ENCODE results near the gene GPLD1.

DNA sequence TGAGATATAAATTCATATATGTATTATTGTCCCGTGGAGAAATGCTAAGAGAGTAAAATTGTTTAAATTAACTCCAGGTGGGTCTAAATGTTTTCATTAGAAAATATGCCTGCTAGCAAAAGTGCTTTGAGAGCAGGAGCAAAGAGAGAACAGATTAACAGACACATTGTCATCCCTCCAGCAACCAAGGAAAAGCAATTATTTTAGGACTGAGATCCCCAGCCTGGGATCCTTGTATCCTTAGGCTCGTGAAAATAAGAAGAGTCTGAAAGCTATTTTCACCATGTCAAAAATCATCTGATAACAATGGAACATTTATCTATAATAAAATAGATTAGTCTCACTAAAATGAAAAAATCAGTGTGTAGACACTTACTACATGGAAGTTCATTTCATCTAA, 98.2 kb downstream of the GPLD1 start:
- TF ChIP-seq, protein P1, sequence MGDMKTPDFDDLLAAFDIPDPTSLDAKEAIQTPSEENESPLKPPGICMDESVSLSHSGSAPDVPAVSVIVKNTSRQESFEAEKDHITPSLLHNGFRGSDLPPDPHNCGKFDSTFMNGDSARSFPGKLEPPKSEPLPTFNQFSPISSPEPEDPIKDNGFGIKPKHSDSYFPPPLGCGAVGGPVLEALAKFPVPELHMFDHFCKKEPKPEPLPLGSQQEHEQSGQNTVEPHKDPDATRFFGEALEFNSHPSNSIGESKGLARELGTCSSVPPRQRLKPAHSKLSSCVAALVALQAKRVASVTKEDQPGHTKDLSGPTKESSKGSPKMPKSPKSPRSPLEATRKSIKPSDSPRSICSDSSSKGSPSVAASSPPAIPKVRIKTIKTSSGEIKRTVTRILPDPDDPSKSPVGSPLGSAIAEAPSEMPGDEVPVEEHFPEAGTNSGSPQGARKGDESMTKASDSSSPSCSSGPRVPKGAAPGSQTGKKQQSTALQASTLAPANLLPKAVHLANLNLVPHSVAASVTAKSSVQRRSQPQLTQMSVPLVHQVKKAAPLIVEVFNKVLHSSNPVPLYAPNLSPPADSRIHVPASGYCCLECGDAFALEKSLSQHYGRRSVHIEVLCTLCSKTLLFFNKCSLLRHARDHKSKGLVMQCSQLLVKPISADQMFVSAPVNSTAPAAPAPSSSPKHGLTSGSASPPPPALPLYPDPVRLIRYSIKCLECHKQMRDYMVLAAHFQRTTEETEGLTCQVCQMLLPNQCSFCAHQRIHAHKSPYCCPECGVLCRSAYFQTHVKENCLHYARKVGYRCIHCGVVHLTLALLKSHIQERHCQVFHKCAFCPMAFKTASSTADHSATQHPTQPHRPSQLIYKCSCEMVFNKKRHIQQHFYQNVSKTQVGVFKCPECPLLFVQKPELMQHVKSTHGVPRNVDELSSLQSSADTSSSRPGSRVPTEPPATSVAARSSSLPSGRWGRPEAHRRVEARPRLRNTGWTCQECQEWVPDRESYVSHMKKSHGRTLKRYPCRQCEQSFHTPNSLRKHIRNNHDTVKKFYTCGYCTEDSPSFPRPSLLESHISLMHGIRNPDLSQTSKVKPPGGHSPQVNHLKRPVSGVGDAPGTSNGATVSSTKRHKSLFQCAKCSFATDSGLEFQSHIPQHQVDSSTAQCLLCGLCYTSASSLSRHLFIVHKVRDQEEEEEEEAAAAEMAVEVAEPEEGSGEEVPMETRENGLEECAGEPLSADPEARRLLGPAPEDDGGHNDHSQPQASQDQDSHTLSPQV (IDR thresholded peaks at IDR 0.05) = no peak
- TF ChIP-seq, protein P2, sequence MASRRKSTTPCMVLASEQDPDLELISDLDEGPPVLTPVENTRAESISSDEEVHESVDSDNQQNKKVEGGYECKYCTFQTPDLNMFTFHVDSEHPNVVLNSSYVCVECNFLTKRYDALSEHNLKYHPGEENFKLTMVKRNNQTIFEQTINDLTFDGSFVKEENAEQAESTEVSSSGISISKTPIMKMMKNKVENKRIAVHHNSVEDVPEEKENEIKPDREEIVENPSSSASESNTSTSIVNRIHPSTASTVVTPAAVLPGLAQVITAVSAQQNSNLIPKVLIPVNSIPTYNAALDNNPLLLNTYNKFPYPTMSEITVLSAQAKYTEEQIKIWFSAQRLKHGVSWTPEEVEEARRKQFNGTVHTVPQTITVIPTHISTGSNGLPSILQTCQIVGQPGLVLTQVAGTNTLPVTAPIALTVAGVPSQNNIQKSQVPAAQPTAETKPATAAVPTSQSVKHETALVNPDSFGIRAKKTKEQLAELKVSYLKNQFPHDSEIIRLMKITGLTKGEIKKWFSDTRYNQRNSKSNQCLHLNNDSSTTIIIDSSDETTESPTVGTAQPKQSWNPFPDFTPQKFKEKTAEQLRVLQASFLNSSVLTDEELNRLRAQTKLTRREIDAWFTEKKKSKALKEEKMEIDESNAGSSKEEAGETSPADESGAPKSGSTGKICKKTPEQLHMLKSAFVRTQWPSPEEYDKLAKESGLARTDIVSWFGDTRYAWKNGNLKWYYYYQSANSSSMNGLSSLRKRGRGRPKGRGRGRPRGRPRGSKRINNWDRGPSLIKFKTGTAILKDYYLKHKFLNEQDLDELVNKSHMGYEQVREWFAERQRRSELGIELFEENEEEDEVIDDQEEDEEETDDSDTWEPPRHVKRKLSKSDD (conservative IDR thresholded peaks at IDR 0.05; ENCODE audit: low read length) = no peak
- TF ChIP-seq CREB1 (IDR thresholded peaks at IDR 0.05) (no peak), CREB1 (CRISPR knock-in tag; IDR thresholded peaks at IDR 0.05) (no peak), JUN (IDR thresholded peaks at IDR 0.05; ENCODE audit: borderline replicate concordance, low read depth, low read length) (no peak), JUN (CRISPR knock-in tag; IDR thresholded peaks at IDR 0.05; ENCODE audit: borderline replicate concordance) (no peak), CEBPB (tag; IDR thresholded peaks at IDR 0.05) (no peak), CBX2 (IDR thresholded peaks at IDR 0.05; ENCODE audit: insufficient read depth, low read length, poor library complexity, severe bottlenecking) (no peak), ZNF431 (CRISPR knock-in tag; IDR thresholded peaks at IDR 0.05) (no peak), KDM5B (IDR thresholded peaks at IDR 0.05; ENCODE audit: insufficient replicate concordance, low read depth, low read length) (no peak), COPS2 (conservative IDR thresholded peaks at IDR 0.05) (no peak), ZNF57 (CRISPR knock-in tag; IDR thresholded peaks at IDR 0.05) (no peak), SRSF3 (IDR thresholded peaks at IDR 0.05; ENCODE audit: insufficient read depth, low read length) (no peak), TBP (optimal IDR thresholded peaks at IDR 0.05; ENCODE audit: low read depth, low read length) (no peak)
- TF ChIP-seq, protein P3, sequence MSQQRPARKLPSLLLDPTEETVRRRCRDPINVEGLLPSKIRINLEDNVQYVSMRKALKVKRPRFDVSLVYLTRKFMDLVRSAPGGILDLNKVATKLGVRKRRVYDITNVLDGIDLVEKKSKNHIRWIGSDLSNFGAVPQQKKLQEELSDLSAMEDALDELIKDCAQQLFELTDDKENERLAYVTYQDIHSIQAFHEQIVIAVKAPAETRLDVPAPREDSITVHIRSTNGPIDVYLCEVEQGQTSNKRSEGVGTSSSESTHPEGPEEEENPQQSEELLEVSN (IDR thresholded peaks at IDR 0.05; ENCODE audit: borderline replicate concordance in 1 of 2, extremely low read depth in 1 of 2, insufficient read depth in 1 of 2, insufficient read length in 1 of 2, low read depth in 1 of 2, low read length in 1 of 2, poor library complexity in 1 of 2, severe bottlenecking in 1 of 2) = no peak
- TF ChIP-seq, protein P4, sequence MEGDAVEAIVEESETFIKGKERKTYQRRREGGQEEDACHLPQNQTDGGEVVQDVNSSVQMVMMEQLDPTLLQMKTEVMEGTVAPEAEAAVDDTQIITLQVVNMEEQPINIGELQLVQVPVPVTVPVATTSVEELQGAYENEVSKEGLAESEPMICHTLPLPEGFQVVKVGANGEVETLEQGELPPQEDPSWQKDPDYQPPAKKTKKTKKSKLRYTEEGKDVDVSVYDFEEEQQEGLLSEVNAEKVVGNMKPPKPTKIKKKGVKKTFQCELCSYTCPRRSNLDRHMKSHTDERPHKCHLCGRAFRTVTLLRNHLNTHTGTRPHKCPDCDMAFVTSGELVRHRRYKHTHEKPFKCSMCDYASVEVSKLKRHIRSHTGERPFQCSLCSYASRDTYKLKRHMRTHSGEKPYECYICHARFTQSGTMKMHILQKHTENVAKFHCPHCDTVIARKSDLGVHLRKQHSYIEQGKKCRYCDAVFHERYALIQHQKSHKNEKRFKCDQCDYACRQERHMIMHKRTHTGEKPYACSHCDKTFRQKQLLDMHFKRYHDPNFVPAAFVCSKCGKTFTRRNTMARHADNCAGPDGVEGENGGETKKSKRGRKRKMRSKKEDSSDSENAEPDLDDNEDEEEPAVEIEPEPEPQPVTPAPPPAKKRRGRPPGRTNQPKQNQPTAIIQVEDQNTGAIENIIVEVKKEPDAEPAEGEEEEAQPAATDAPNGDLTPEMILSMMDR (IDR thresholded peaks at IDR 0.05 in 2 of 3, conservative IDR thresholded peaks at IDR 0.05 in 1 of 3; ENCODE audit: insufficient read depth in 2 of 3, low read depth in 1 of 3, low read length in 3 of 3) = no peak
